GM19351 (cell line): ENCODE results near the gene GPRC5A.

Experiments used
- ATAC-seq: cut with Tn5 transposase; IDR thresholded peaks from one replicate; pipeline ENCODE4 v1.9.1; 2021; ENCODE audit warnings: mild to moderate bottlenecking, moderate library complexity; ENCODE audit not compliant: unreplicated experiment

Gene GPRC5A

DNA sequence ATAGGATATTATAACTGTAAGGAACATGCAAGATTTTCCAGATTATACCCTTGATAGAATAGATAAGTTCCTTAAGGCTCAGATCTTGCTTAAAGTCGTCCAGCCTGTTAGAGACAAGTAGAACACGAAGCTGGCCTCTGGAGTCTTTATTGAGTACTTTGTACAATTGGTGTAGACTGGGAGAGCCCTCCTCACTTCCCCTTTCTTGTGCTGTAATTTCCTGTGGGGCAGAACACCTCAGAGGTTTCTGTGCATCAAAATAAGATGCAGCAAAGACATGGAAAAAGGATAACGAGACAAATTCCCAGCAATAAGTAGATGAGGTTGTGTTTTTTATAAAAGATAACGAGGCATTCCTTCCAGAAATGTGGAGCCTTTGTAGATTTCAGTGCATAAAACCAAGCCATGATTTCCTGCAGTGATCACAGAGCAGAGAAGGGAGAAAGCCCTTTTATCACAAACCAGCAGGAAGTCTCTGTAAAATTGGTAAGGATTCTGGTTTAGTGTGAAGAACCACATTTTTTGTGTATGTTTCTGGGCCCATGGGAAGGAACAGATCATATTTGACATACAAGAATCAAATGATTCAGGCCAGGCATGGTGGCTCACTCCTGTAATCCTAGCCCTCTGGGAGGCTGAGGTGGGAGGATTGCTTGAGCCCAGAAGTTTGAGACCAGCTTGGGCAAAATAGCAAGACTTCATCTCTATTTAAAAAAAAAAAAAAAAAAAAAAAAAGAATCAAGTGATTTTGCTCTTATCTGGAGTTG is 18.0 kb downstream of the GPRC5A start:
- ATAC-seq = peak; percentile 82

DNA sequence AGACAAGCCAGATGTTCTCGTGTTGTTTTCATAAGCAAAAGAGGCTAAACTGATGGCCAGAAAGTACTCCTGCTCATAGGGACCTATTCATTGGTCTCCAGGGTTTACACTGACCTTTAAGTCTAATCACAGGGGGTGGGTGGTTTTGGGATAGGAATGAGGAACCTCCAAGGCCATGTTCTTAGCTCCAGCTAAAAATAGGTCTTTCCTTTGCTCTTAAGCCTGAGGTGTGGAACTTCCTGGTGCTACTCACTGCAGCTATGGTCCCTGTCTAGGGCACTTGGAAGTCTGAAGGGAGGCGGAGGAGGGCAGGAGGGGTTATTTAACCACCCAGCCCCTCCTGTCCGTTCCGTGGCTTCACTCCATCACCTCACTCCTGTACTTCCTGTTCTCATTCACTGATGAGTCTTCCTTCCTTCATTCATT is 18.6 kb downstream of the GPRC5A start:
- no peak for ATAC-seq

DNA sequence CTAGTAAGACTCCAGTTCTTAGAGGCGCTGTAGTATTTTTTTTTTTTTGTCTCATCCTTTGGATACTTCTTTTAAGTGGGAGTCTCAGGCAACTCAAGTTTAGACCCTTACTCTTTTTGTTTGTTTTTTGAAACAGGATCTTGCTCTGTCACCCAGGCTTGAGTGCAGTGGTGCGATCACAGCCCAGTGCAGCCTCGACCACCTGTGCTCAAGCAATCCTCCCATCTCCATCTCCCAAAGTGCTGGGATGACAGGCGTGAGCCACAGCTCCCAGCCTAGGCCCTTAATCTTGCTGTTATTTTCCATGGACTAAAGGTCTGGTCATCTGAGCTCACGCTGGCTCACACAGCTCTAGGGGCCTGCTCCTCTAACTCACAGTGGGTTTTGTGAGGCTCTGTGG is 21.3 kb downstream of the GPRC5A start:
- ATAC-seq = no peak

DNA sequence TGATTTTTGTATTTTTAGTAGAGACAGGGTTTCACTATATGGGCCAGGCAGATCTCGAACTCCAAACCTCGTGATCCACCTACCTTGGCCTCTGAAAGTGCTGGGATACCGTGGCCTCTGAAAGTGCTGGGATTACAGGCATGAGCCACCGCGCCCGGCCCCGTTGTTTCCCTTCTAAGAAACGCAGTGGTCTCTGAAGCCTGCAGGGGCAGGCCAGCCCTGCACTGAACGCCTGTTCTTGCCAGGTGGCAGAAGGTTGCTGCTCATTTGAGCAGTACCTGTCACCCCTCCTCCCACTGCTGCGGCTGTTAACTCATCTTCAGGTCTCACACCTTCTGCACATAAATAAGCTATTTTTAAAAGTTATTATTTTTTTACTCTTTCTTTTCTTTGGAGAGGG is 24.3 kb downstream of the GPRC5A start:
- no peak for ATAC-seq

DNA sequence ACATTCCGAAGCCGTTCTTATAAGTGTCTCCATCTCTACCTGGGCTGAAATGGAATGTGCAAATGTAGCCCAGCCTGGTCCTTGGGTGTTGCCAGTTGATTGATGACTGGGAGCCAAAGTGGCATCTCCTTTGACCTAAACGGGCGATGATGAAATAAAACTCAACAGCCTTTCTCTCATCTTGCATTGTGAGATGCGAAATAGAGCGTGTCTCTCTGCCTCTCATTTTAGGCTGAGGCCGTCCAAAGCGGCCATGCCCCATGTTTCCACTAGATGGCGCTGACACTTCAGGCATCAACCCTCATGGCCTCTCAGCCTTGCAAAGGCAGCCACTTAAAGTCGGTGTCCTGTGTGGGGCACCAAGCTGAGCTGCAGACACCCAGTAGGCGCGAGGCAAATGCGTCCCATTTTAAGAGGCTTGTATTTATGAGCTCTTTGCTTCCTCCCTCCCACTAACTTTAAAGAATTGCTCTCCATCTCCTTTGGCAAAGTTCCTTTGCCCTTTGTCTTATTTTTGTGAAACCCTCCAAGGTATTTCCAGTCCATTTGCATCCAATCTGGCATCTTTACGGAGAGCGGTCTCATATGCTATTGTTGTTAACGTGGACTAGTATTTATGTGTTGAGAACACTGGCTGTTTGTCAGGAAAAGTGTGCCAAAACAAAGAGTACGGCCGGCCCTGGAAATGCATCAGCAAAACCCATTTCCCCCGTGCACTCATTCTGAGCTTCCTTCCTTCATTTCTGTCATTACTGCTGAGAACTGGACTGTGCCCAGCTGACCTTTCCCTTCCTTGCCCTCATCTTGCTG is 25.0 kb downstream of the GPRC5A start:
- ATAC-seq = peak; percentile 97

DNA sequence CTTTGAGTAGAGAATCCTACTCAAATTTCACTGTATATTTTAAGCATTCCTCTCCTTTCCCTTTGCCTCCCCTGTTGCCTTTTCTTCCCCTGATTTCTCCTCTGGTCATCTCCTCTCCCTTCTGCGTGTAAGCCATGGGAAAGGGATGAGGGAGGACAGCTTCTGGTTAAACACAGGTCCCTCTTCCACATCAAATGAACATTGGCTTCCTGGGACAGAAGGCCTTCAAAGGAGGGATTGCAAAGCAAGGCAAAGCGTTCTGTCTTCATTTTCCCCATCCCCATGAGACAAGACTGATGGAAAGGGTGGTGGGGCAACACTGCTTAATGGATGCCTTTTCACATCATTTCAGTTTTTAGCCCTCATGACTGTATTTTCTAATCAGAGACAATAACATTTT is 26.2 kb downstream of the GPRC5A start:
- ATAC-seq = no peak

DNA sequence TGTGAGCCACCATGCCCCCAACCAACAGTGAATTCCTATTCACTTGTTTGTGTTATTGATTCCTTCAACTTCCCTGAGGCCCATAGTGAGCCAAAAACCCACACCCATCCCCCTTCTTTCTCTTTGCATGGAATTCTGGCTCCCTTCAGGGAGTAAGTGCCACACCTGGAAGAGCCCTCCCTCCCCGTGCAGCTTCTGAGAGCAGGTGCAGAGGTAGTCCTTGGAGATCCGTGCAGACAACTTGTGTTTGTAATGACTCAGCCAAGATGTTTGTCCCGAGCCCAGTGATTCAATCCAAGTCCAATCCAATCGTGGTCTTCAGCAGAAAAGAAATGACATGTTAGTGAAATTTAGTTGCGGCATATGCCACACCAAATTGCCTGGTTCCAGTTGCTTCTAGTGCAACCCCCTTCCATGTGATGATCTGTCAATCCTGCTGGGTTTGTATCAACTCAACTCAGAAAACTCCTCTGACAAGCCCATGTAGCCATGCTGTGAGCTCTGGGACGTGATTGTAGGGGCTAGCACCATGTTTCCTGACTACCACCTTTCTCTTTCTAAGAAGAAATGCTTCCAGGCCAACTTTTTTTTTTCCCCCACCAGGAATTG is 27.5 kb downstream of the GPRC5A start:
- ATAC-seq = no peak

DNA sequence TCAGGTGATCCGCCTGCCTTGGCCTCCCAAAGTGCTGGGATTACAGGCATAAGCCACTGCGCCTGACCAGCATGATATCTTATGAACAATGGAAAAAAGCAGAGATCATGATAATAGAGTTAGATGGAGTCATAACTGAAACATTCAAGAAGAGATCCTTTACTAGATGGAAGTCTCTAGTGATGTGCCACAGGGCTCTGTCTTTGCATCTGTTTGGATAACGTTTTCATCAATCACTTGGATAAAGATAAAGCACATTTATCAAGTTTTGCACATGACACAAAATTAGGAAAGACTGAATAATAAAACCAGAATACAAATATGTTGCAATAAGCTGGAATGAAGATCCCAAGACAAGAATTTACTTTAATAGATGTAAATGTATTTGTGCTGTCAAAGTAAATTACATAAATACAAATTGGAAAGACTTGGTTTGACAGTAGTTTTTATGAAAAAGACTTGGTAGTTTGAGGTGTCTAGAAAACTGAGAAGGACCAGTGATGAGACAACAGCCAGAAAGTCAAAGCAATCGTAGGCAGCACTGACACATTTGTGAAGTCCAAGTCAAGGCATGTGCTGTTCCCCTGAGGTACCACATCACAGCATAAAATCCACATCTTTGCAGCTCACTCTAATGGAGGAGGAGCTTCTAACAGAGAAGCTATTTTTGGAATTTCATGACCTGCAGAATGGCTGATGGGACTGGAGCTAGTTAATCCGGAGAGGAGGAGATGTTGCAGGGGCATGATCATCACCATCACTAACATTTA is 28.5 kb downstream of the GPRC5A start:
- ATAC-seq = no peak

DNA sequence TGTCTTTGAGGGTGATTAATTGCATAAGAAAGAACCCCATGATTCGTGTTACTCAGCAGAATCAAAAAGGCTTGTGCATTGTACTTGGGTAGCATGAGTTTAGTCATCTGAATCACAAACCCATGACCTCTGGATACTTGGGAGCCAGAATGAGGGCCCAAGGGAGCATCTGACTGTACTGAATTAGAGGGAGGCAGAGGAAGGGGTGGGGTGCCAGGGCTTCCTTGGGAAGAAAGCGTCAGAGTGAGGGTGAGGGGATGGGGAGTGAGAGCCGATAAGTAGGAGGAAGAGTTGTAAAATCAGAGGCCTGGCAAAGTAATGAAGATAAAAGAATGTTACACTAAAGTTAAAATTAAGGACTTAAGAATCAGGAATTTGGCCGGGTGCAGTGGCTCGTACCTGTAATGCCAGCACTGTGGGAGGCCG is 30.8 kb downstream of the GPRC5A start:
- ATAC-seq = no peak

DNA sequence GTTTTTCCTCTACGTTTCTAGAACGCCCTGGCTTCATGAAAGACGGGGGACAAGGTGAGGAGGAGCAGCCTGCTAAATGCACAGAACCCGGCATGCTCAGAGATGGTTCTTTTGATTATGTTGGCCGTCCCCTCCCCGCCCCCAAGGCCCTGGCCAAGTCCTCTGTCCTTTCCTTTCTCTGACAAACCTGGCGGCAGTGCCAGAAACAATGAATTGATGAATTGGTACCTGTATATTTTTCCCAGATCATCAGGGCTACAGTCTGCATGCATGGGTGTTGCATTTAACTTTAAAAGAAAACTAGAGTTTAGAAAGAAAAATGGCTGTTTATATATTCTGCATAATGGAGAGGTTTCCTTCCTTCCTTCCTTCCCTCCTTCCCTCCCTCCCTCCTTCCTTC is 31.6 kb downstream of the GPRC5A start:
- ATAC-seq = no peak

DNA sequence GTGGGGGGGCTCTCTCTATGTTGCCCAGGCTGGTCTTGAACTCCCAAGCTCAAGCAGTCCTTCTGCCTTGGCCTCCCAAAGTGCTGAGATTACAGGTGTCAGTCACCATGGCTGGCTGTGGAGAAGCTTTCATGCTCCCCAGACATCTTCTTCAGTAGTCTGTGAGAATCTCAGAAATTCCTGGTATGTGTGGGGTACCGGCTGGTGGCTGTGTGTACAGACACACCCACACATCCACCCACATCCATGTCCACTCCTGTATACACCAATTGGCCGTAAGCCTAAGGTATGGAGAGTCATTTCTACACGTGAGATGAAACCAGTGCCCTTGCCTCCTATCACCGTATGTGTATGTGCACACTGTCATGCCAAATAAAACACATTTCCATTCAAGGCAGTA is 32.8 kb downstream of the GPRC5A start:
- no peak for ATAC-seq

DNA sequence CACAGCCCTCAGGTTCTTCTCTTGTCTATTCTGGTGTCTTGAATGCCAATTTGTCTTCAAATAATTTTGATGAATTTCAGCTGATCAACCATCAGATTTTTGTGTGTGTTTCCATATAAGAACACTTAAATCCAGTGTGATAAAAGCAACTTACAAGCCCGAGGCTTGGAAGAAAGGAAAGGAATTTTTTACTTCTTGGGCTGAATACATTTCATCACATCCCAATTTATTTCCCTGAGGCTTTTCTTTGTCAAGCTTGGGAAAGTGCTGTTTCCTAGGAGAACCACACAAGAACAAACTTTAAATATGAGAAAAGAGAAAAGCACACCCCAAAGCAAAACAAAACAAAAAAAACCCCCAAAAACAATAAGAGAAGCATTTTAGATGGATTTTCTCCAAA is 34.0 kb downstream of the GPRC5A start:
- ATAC-seq = no peak

DNA sequence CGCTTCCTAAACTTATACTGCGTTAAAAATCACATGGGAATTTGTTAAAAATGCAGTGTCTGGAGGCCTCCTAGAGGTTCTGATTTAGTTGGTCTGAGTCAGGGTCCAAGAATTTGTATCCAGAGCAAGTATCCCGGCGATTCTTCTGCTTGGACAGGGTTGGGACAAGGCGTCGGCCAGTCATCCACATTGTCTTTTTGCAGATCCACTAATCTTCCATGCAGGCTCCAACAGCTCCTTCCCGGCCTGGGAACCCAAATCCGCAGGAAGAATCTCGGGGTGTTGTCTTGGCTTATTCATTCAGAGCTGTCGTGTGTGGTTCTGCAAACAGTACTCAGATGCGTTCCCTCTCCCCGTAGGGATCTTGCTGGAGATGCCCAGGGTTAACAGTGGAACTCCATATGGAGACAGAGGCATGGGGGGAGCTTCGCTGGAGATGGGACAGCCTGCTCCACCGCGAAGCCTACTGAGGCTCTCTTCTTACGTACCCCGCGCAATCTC is 35.3 kb downstream of the GPRC5A start:
- ATAC-seq = no peak

DNA sequence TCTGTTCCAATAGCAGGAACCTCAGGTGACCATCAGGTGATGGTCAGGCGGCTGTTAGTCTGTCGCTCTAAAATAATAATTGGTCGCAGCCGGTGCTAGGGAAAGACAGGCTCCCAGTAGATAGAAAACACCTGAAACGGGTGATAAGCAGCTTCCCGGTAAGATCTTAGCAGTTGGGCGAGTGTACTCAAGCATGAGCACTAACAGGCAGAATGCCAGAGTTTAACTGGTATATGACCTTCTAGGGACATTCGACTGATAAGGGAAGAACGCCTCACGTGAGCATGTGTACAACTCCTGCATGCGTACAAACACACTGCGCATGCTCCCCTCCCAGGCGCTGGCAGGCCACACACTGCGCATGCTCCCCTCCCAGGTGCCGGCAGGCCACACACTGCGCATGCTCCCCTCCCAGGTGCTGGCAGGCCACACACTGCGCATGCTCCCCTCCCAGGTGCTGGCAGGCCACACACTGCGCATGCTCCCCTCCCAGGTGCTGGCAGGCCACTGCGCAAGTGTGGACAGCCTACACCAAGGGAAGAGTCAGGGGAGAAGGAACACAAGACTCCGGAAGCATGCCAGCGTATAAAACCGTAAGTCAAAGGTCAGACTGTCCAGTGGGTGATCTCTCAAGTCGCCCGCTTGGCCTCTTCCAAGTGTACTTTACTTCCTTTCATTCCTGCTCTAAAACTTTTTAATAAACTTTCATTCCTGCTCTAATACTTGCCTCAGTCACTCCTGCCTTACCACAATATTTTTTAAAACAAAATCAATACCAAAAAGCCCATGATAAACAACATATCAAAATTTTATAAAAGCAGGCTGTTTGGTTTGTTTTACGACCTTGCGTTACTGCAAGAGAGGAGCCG is 36.1 kb downstream of the GPRC5A start:
- no peak for ATAC-seq

DNA sequence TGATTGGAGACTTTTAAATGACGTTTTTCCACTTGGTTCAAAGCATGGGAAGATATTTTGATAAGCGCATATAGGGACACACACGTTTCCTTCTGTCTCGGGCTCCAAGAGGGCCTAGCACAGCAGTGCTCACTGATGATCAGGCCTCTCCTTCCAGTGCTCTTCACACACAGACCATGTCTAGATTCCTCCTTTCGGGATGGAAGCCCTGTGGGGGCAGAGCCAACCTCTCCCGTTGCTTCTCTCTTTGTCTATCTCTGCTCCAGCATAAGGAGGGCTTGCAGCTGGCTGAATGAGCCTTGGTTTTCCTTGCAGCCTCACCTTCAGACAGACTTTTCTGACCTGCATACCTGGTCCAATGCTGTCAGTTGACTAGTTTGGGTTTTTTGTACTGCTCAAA is 38.3 kb downstream of the GPRC5A start:
- no peak for ATAC-seq

DNA sequence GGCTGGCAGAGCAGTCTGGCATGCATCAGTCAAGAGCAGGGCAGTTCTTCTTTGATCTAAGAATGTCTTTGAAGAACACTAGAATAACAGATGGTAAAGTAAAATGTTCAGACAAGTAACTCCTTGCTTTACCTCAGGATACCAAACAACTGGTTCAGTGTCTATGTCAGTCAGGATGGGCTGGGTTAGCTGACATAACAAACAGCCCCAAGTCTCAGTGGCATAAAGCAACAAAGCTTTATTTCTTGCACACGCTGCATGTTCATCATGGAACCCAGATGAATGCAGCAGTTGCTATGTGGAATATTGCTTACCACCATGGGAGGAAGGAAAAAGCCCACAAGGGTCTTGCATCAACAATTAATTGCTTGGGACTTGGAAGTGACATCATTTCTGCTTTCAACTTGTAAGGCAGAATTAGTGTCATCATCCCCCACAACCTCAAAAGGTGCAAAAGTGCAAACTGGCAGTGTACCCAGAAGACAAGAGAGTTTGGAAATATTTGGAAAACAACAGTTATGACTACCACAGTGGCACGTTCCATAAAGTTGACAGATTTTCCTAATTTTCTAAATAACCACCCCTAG is 39.4 kb downstream of the GPRC5A start:
- ATAC-seq = no peak

DNA sequence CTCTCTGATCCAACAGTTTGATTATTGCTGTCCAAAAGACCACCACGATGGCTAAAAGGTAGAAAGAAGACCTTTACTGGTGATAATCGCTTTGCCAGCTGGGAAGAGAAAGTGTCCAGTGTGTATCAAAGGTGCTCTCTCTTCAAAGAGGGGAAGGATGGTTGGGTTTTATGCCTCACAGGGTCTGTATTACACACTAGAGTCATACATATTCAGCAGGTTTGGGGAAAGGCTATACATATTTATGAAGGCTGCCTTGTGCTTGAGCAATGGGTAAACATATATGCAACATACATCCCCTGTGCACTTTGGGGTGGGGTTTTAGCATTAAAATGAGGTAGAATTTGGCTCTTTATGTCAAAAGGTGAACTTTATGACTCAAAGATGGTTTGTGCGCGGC is 42.4 kb downstream of the GPRC5A start:
- ATAC-seq = no peak

DNA sequence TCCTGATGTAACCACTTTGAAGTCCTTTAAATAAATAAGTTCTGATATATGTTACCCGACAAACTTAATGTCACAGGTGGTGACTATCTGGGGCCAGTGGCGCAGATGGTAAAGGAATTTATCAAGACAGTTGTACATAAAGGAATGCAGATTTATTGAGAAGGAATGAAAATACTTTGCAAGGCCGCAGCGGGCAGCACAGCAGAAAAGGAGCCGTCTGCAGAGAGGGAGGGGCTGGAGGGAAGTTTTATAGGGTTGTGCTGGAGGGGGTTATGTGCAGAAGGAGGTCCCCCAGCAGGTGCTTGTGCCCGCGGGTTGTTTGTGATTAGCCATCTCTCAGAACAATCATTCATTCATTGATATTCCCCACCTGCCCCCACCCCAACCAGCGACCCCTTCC is 43.2 kb downstream of the GPRC5A start:
- no peak for ATAC-seq

DNA sequence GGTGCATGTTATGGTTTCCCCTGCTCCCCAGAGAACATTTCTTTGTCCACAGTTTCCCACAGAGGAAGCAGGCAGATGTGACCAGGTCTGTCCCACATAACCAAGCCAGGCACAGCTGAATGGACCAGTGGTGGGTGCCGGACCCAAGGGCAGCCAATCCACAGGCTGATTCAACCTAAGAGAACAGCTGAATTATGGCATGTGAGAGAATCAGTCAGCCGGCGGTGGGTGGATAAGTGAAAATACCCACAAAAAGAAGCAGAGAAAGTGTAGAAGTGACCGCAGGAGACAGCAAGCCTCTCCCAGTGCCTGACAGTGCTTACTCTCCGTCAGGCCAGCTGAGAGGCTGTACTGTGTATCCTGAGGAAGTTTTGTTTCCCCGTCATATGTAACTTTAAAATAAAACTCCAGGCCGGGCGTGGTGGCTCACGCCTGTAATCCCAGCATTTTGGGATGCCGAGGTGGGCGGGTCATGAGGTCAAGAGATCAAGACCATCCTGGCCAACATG is 45.7 kb downstream of the GPRC5A start:
- ATAC-seq = no peak
